Neural cell (in vitro differentiated cells): ENCODE data around the gene ANKS1A. TPM values are rescaled to one million over a fixed set of nuclear protein-coding genes. Genes with fewer than 3 reads are reported as not detected.
A peak's percentile ranks its signal among the peaks of the same experiment; 100 is the strongest.

Experiments
- H2AFZ ChIP-seq: fragments of 200-600, 300-800 bp; sonication (generic), shearing (Covaris generic); 2 replicates; pipeline ENCODE4 v1.6.0; 2014; ENCODE audit warnings: low read depth, mild to moderate bottlenecking, antibody characterized with exemption, low read length, moderate library complexity
- H3F3A ChIP-seq: fragments of 200-600 bp; shearing (Covaris generic); 2 replicates; pipeline ENCODE4 v1.6.1; 2016; ENCODE audit warnings: mild to moderate bottlenecking, moderate library complexity, mixed read lengths, antibody characterized with exemption, low read length; ENCODE audit not compliant: insufficient read depth, poor library complexity, severe bottlenecking
- H3K27ac ChIP-seq: fragments of 200-600, 300-800 bp; sonication (generic), shearing (Covaris generic); 2 replicates; pipeline ENCODE4 v1.5.1; 2014; ENCODE audit warnings: mild to moderate bottlenecking, low read length, moderate library complexity
- H3K27me3 ChIP-seq: fragments of 300-800, 200-600 bp; sonication (generic), shearing (Covaris generic); 2 replicates; pipeline ENCODE4 v1.6.0; 2014; ENCODE audit warnings: mild to moderate bottlenecking, low read depth, low read length, moderate library complexity; ENCODE audit not compliant: insufficient read depth
- H3K36me3 ChIP-seq: fragments of 300-800, 200-600 bp; sonication (generic), shearing (Covaris generic); 2 replicates; pipeline ENCODE4 v1.5.1; 2014; ENCODE audit warnings: mild to moderate bottlenecking, antibody characterized with exemption, low read length, moderate library complexity; ENCODE audit not compliant: insufficient read depth
- H3K4me2 ChIP-seq: fragments of 300-800, 200-600 bp; sonication (generic), shearing (Covaris generic); 2 replicates; pipeline ENCODE4 v1.6.0; 2014; ENCODE audit warnings: mild to moderate bottlenecking, low read length
- H3K4me3 ChIP-seq: fragments of 300-800, 200-600 bp; sonication (generic), shearing (Covaris generic); 2 replicates; pipeline ENCODE4 v1.5.1; 2014; ENCODE audit warnings: mild to moderate bottlenecking, low read length, moderate library complexity
- H3K79me2 ChIP-seq: fragments of 200-600 bp; shearing (Covaris generic); replicated peaks from 2 replicates; pipeline ENCODE4 v1.6.0; 2014; ENCODE audit warnings: mild to moderate bottlenecking, low read length, moderate library complexity; ENCODE audit not compliant: insufficient read depth
- H3K9ac ChIP-seq: fragments of 300-800, 200-600 bp; sonication (generic), shearing (Covaris generic); 2 replicates; pipeline ENCODE4 v1.6.1; 2016; ENCODE audit warnings: mild to moderate bottlenecking, low read length, mixed read lengths
- H3K9me2 ChIP-seq: fragments of 200-600 bp; shearing (Covaris generic); 2 replicates; pipeline ENCODE4 v1.6.1; 2016; ENCODE audit warnings: mild to moderate bottlenecking, low read length, mixed read lengths; ENCODE audit not compliant: insufficient read depth
- H3K9me3 ChIP-seq: fragments of 200-600, 300-800 bp; sonication (generic), shearing (Covaris generic); 2 replicates; pipeline ENCODE4 v1.6.1; 2016; ENCODE audit warnings: mild to moderate bottlenecking, mixed run types, low read length, moderate library complexity, mixed read lengths
- H4K20me1 ChIP-seq: fragments of 200-600 bp; shearing (Covaris generic); 2 replicates; pipeline ENCODE4 v1.6.1; 2016; ENCODE audit warnings: mild to moderate bottlenecking, mixed run types; ENCODE audit not compliant: insufficient read depth
- EP300 ChIP-seq: fragments of 450-650 bp; conservative IDR thresholded peaks from 2 replicates; pipeline ENCODE4 v1.6.1; 2014; ENCODE audit warnings: antibody characterized with exemption, mild to moderate bottlenecking, moderate library complexity; ENCODE audit not compliant: poor library complexity, severe bottlenecking
- EZH2 ChIP-seq: fragments of 200-600, 300-800 bp; shearing (Covaris generic), sonication (generic); IDR thresholded peaks from 2 replicates; pipeline ENCODE4 v1.6.1; 2014; ENCODE audit warnings: antibody characterized with exemption, low read length, borderline replicate concordance, mild to moderate bottlenecking; ENCODE audit not compliant: insufficient read depth, poor library complexity, severe bottlenecking
- MXI1 ChIP-seq: fragments of 450-650 bp; conservative IDR thresholded peaks from 2 replicates; pipeline ENCODE4 v1.6.1; 2014; ENCODE audit warnings: antibody characterized with exemption, mild to moderate bottlenecking; ENCODE audit not compliant: poor library complexity, severe bottlenecking
- POLR2AphosphoS5 ChIP-seq: IDR thresholded peaks from 2 replicates; pipeline ENCODE4 v1.6.1; 2012
- RAD21 ChIP-seq: fragments of 450-650 bp; conservative IDR thresholded peaks from 2 replicates; pipeline ENCODE4 v1.6.1; 2014; ENCODE audit warnings: antibody characterized with exemption, mild to moderate bottlenecking, moderate library complexity
- SMC3 ChIP-seq: fragments of 450-650 bp; conservative IDR thresholded peaks from 2 replicates; pipeline ENCODE4 v1.6.1; 2014; ENCODE audit warnings: antibody characterized with exemption, mild to moderate bottlenecking, moderate library complexity; ENCODE audit not compliant: poor library complexity
- TAF1 ChIP-seq: IDR thresholded peaks from 2 replicates; pipeline ENCODE4 v1.6.1; 2012; ENCODE audit warnings: low read depth
- polyA minus RNA-seq: library from RNA; depleted of rRNA, polyadenylated mRNA; stranded (reverse); fragments of >200 nt; gene quantifications from 2 replicates; pipeline ENCODE4 v1.2.3, GENCODE V29; 2014
- polyA plus RNA-seq: library from polyadenylated mRNA; depleted of rRNA; stranded (reverse); fragments of >200 nt; gene quantifications from 2 replicates; pipeline ENCODE4 v1.2.3, GENCODE V29; 2014
- TF ChIP-seq, protein P1 (sequence below): fragments of 450-650 bp; IDR thresholded peaks from 2 replicates; pipeline ENCODE4 v1.5.1; 2014; ENCODE audit warnings: antibody characterized with exemption, mild to moderate bottlenecking, moderate library complexity; ENCODE audit not compliant: poor library complexity, severe bottlenecking
- TF ChIP-seq, protein P2 (sequence below): IDR thresholded peaks from 2 replicates; pipeline ENCODE4 v1.6.1; 2012; ENCODE audit warnings: borderline replicate concordance

ANKS1A gene, protein sequence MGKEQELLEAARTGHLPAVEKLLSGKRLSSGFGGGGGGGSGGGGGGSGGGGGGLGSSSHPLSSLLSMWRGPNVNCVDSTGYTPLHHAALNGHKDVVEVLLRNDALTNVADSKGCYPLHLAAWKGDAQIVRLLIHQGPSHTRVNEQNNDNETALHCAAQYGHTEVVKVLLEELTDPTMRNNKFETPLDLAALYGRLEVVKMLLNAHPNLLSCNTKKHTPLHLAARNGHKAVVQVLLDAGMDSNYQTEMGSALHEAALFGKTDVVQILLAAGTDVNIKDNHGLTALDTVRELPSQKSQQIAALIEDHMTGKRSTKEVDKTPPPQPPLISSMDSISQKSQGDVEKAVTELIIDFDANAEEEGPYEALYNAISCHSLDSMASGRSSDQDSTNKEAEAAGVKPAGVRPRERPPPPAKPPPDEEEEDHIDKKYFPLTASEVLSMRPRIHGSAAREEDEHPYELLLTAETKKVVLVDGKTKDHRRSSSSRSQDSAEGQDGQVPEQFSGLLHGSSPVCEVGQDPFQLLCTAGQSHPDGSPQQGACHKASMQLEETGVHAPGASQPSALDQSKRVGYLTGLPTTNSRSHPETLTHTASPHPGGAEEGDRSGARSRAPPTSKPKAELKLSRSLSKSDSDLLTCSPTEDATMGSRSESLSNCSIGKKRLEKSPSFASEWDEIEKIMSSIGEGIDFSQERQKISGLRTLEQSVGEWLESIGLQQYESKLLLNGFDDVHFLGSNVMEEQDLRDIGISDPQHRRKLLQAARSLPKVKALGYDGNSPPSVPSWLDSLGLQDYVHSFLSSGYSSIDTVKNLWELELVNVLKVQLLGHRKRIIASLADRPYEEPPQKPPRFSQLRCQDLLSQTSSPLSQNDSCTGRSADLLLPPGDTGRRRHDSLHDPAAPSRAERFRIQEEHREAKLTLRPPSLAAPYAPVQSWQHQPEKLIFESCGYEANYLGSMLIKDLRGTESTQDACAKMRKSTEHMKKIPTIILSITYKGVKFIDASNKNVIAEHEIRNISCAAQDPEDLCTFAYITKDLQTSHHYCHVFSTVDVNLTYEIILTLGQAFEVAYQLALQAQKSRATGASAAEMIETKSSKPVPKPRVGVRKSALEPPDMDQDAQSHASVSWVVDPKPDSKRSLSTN
- polyA plus RNA-seq (22.6 and 25.1 TPM in 2 replicates), polyA minus RNA-seq (48.4 and 48.5 TPM in 2 replicates)

DNA sequence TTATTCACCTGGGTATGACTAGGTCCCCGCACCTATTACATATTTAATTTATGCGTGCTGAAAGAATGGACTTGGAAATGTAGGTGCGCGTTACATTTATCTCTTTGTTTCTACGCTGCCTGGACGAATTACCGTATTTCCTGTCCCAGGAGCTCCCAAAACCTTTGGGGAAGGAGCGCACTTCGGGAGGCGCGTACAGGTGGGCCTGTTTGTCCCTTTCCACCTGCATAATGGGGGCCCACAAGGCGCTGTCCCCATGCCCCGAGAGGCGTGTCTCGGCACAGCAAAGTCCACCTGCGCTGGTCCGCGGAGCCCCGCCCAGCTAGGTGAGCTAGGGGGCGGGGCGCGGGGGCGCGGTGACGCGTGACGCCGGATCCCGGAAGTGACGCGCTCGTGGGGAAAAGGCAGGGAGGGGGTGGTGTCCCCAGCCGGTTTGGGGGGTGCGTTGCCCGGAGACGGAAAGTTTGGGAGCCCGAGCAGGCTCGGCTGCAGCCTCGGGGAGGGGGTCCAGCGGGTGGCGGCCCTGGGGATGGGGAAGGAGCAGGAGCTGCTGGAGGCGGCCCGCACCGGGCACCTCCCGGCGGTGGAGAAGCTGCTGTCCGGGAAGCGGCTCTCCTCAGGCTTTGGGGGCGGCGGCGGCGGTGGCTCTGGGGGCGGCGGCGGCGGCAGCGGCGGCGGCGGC, at the start of gene ANKS1A:
Gene ANKS1A, plus strand, starts transcription at position 382 of the 682 bp plus-strand sequence. Its CDS starts 148 bp downstream, at position 530.
- Histone ChIP-seq H3K27me3 (no peaks in the 10 kb centered on the region), H3K9ac (peak within 1 kb of the TSS; percentile 85), H3F3A (peaks cover 5% of the 10 kb centered on the region), H3K9me2 (no peaks in the 10 kb centered on the region), H3K36me3 (no peaks in the 10 kb centered on the region), H3K9me3 (no peaks in the 10 kb centered on the region), H3K4me2 (peak within 1 kb of the TSS; percentile 100), H4K20me1 (no peaks in the 10 kb centered on the region), H3K4me3 (peak within 1 kb of the TSS; percentile 75), H2AFZ (peak within 1 kb of the TSS; percentile 85), H3K79me2 (peaks cover 38% of the 10 kb centered on the region), H3K27ac (peak within 1 kb of the TSS; percentile 82)
- TF ChIP-seq, protein P1, sequence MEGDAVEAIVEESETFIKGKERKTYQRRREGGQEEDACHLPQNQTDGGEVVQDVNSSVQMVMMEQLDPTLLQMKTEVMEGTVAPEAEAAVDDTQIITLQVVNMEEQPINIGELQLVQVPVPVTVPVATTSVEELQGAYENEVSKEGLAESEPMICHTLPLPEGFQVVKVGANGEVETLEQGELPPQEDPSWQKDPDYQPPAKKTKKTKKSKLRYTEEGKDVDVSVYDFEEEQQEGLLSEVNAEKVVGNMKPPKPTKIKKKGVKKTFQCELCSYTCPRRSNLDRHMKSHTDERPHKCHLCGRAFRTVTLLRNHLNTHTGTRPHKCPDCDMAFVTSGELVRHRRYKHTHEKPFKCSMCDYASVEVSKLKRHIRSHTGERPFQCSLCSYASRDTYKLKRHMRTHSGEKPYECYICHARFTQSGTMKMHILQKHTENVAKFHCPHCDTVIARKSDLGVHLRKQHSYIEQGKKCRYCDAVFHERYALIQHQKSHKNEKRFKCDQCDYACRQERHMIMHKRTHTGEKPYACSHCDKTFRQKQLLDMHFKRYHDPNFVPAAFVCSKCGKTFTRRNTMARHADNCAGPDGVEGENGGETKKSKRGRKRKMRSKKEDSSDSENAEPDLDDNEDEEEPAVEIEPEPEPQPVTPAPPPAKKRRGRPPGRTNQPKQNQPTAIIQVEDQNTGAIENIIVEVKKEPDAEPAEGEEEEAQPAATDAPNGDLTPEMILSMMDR, result no peak
- TF ChIP-seq SMC3 (peak; percentile 8), RAD21 (peak; percentile 20), EP300 (peak; percentile 64), TAF1 (peak; percentile 60), EZH2 (no peak), POLR2AphosphoS5 (peak; percentile 97), MXI1 (peak; percentile 60)
- TF ChIP-seq, protein P2, sequence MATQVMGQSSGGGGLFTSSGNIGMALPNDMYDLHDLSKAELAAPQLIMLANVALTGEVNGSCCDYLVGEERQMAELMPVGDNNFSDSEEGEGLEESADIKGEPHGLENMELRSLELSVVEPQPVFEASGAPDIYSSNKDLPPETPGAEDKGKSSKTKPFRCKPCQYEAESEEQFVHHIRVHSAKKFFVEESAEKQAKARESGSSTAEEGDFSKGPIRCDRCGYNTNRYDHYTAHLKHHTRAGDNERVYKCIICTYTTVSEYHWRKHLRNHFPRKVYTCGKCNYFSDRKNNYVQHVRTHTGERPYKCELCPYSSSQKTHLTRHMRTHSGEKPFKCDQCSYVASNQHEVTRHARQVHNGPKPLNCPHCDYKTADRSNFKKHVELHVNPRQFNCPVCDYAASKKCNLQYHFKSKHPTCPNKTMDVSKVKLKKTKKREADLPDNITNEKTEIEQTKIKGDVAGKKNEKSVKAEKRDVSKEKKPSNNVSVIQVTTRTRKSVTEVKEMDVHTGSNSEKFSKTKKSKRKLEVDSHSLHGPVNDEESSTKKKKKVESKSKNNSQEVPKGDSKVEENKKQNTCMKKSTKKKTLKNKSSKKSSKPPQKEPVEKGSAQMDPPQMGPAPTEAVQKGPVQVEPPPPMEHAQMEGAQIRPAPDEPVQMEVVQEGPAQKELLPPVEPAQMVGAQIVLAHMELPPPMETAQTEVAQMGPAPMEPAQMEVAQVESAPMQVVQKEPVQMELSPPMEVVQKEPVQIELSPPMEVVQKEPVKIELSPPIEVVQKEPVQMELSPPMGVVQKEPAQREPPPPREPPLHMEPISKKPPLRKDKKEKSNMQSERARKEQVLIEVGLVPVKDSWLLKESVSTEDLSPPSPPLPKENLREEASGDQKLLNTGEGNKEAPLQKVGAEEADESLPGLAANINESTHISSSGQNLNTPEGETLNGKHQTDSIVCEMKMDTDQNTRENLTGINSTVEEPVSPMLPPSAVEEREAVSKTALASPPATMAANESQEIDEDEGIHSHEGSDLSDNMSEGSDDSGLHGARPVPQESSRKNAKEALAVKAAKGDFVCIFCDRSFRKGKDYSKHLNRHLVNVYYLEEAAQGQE, result peak; percentile 84
